ENCODE measurements around the gene CDK6.

CDK6 gene

GRCh38 chr7:92766461-92767003 lies 69.8 kb downstream of the CDK6 start:
- H3K4me1 Mint-ChIP-seq, result peaks cover 51% of the 10 kb centered on the region
- H3K27ac Mint-ChIP-seq, result peak overlapping the region in 2 of 3 experiments; percentile 1 to 9
- no peaks in the 10 kb centered on the region for H3K9me3 Mint-ChIP-seq
- no peak for TF ChIP-seq CTCF (IDR thresholded peaks at IDR 0.05; ENCODE audit: unreplicated experiment in 3 of 3)
- no peak overlapping the region for H3K4me3 Mint-ChIP-seq
- H3K36me3 Mint-ChIP-seq (ENCODE audit: low read depth), result peaks cover 31% of the 10 kb centered on the region
- no peaks in the 10 kb centered on the region for H3K27me3 Mint-ChIP-seq (ENCODE audit: low read depth)

GRCh38 chr7:92765725-92766124 lies 70.6 kb downstream of the CDK6 start:
- Mint-ChIP-seq H3K9me3 (no peaks in the 10 kb centered on the region), H3K36me3 (ENCODE audit: low read depth) (peaks cover 33% of the 10 kb centered on the region), H3K27me3 (ENCODE audit: low read depth) (no peaks in the 10 kb centered on the region), H3K4me3 (no peak overlapping the region), H3K27ac (peak overlapping the region in 2 of 3 experiments; percentile 1 to 9), H3K4me1 (peaks cover 56% of the 10 kb centered on the region)
- TF ChIP-seq CTCF (IDR thresholded peaks at IDR 0.05; ENCODE audit: unreplicated experiment in 3 of 3), result no peak

GRCh38 chr7:92763636-92764423 lies 72.5 kb downstream of the CDK6 start:
- Mint-ChIP-seq H3K36me3 (ENCODE audit: low read depth) (peaks cover 30% of the 10 kb centered on the region), H3K9me3 (no peaks in the 10 kb centered on the region), H3K4me1 (peaks cover 47% of the 10 kb centered on the region), H3K27ac (peak overlapping the region in 2 of 3 experiments; percentile 63 to 86), H3K27me3 (ENCODE audit: low read depth) (no peaks in the 10 kb centered on the region), H3K4me3 (no peak overlapping the region)
- no peak for TF ChIP-seq CTCF (IDR thresholded peaks at IDR 0.05; ENCODE audit: unreplicated experiment in 3 of 3)

GRCh38 chr7:92762851-92763250 lies 73.5 kb downstream of the CDK6 start:
- no peaks in the 10 kb centered on the region for H3K9me3 Mint-ChIP-seq
- no peak overlapping the region for H3K4me3 Mint-ChIP-seq
- no peak for TF ChIP-seq CTCF (IDR thresholded peaks at IDR 0.05; ENCODE audit: unreplicated experiment in 3 of 3)
- H3K27ac Mint-ChIP-seq, result no peak overlapping the region
- H3K4me1 Mint-ChIP-seq, result peaks cover 37% of the 10 kb centered on the region
- H3K36me3 Mint-ChIP-seq (ENCODE audit: low read depth), result peaks cover 33% of the 10 kb centered on the region
- H3K27me3 Mint-ChIP-seq (ENCODE audit: low read depth), result no peaks in the 10 kb centered on the region

- Mint-ChIP-seq H3K27me3 (ENCODE audit: low read depth) (no peaks in the 10 kb centered on the region), H3K4me3 (no peak overlapping the region), H3K36me3 (ENCODE audit: low read depth) (peaks cover 32% of the 10 kb centered on the region), H3K27ac (peak overlapping the region; percentile 81 to 87 (median 82)), H3K4me1 (peaks cover 26% of the 10 kb centered on the region), H3K9me3 (no peaks in the 10 kb centered on the region)
- TF ChIP-seq CTCF (IDR thresholded peaks at IDR 0.05; ENCODE audit: unreplicated experiment in 3 of 3), result no peak
Observed at GRCh38 chr7:92761391-92762097, 74.8 kb downstream of the CDK6 start.
